HEK293 (cell line): ENCODE data around the gene COL25A1.
"Not testable (repeated sequence)": the region's sequence is repeated elsewhere in the genome, so short reads cannot be mapped to it uniquely, and the experiment has no call there.

Experiments
- CTCF ChIA-PET: fragments of 350-600 bp; formaldehyde crosslinking; extraction: SDS; loops from one replicate; lab custom pipeline; 2021; ENCODE audit warnings: antibody characterized with exemption; lab: Yijun Ruan, JAX
- POLR2A ChIA-PET: fragments of 300-600 bp; formaldehyde crosslinking; extraction: SDS; loops from one replicate; lab custom pipeline; 2020; ENCODE audit warnings: antibody characterized with exemption, inconsistent platforms; lab: Yijun Ruan, JAX
- H3K27ac ChIP-seq: fragments of 200-500 bp; sonication (Bioruptor generic); 2 replicates; pipeline ENCODE4 v1.5.1; 2014; ENCODE audit warnings: low read depth, low read length, control low read depth, inconsistent platforms; ENCODE audit errors: extremely low read depth
- H3K36me3 ChIP-seq, 2 experiments: fragments of 200-500 bp in 1 of 2; sonication (Bioruptor generic) in 1 of 2; 1 replicate in 1 of 2; 2 replicates in 1 of 2; pipeline ENCODE4 v1.5.1; 2014 to 2017; ENCODE audit warnings: inconsistent platforms in 2 of 2, low read length in 2 of 2; ENCODE audit not compliant: control insufficient read depth in 2 of 2, insufficient read depth in 1 of 2
- H3K4me1 ChIP-seq: fragments of 200-500 bp; sonication (Bioruptor generic); 2 replicates; pipeline ENCODE4 v1.5.1; 2014; ENCODE audit warnings: mild to moderate bottlenecking, low read length, inconsistent platforms; ENCODE audit not compliant: control insufficient read depth, insufficient read depth
- H3K4me3 ChIP-seq: 2 replicates; pipeline ENCODE4 v1.5.1; 2011; ENCODE audit warnings: low read depth, mild to moderate bottlenecking, control low read depth, low read length, moderate library complexity
- H3K9me3 ChIP-seq: fragments of 200-500 bp; sonication (Bioruptor generic); 2 replicates; pipeline ENCODE4 v1.5.1; 2014; ENCODE audit warnings: low read depth, low read length, inconsistent platforms; ENCODE audit not compliant: control insufficient read depth, insufficient read depth
- GFI1B ChIP-seq: fragments of 450-650 bp; formaldehyde crosslinking; IDR thresholded peaks from 2 replicates; pipeline ENCODE4 v1.5.1; 2016; ENCODE audit warnings: missing biosample characterization, missing genetic modification characterization
- OVOL3 ChIP-seq: fragments of 450-650 bp; formaldehyde crosslinking; IDR thresholded peaks from 2 replicates; pipeline ENCODE4 v1.5.1; 2016; ENCODE audit warnings: missing biosample characterization, missing genetic modification characterization
- PRDM1 ChIP-seq: fragments of 450-650 bp; formaldehyde crosslinking; IDR thresholded peaks from 2 replicates; pipeline ENCODE4; 2016; ENCODE audit warnings: missing biosample characterization, missing genetic modification characterization
- TSHZ1 ChIP-seq: fragments of 450-650 bp; formaldehyde crosslinking; IDR thresholded peaks from 2 replicates; pipeline ENCODE4 v1.5.1; 2016; ENCODE audit warnings: missing biosample characterization, missing genetic modification characterization, borderline replicate concordance
- ZEB2 ChIP-seq: fragments of 450-650 bp; formaldehyde crosslinking; IDR thresholded peaks from 2 replicates; pipeline ENCODE4 v1.5.1; 2016; ENCODE audit warnings: missing biosample characterization, missing genetic modification characterization
- ZNF354C ChIP-seq: fragments of 450-650 bp; formaldehyde crosslinking; IDR thresholded peaks from 2 replicates; pipeline ENCODE4 v1.5.1; 2016; ENCODE audit warnings: missing biosample characterization, missing genetic modification characterization, low read depth, borderline replicate concordance
- ZNF366 ChIP-seq: fragments of 450-650 bp; formaldehyde crosslinking; conservative IDR thresholded peaks from 2 replicates; pipeline ENCODE4 v1.5.1; 2016; ENCODE audit warnings: missing biosample characterization, missing genetic modification characterization
- ZNF629 ChIP-seq: fragments of 450-650 bp; formaldehyde crosslinking; IDR thresholded peaks from 2 replicates; pipeline ENCODE4 v1.5.1; 2017; ENCODE audit warnings: missing biosample characterization, missing genetic modification characterization
- ZNF76 ChIP-seq: fragments of 450-650 bp; formaldehyde crosslinking; IDR thresholded peaks from 2 replicates; pipeline ENCODE4; 2016; ENCODE audit warnings: low read depth, missing biosample characterization, missing genetic modification characterization, borderline replicate concordance
- ZNF777 ChIP-seq: fragments of 450-650 bp; formaldehyde crosslinking; IDR thresholded peaks from 2 replicates; pipeline ENCODE4 v1.5.1; 2017; ENCODE audit warnings: missing biosample characterization, missing genetic modification characterization, borderline replicate concordance
- ZNF830 ChIP-seq: fragments of 450-650 bp; IDR thresholded peaks from 2 replicates; pipeline ENCODE4 v1.5.0; 2018; ENCODE audit warnings: missing biosample characterization, missing genetic modification characterization, low read depth, mild to moderate bottlenecking, moderate library complexity
- ZSCAN16 ChIP-seq: fragments of 450-650 bp; formaldehyde crosslinking; IDR thresholded peaks from 2 replicates; pipeline ENCODE4 v1.5.1; 2016; ENCODE audit warnings: missing biosample characterization, missing genetic modification characterization
- ZSCAN5A ChIP-seq: fragments of 450-650 bp; formaldehyde crosslinking; IDR thresholded peaks from 2 replicates; pipeline ENCODE4 v1.5.1; 2016; ENCODE audit warnings: missing biosample characterization, missing genetic modification characterization
- TF ChIP-seq, protein P1 (sequence below): fragments of 450-650 bp; IDR thresholded peaks from 2 replicates; pipeline ENCODE4 v1.5.1; 2018; ENCODE audit warnings: missing biosample characterization, mild to moderate bottlenecking, missing genetic modification characterization

Gene COL25A1

GRCh38 chr4:108874806-108875205, 427.7 kb downstream of the COL25A1 start:
- ChIA-PET CTCF (no interaction called here), POLR2A (no interaction called here)
- no peak overlapping the region for H3K4me3 ChIP-seq
- no peaks in the 10 kb centered on the region for H3K36me3 ChIP-seq
- H3K9me3 ChIP-seq, result no peaks in the 10 kb centered on the region
- H3K4me1 ChIP-seq, result no peaks in the 10 kb centered on the region
- H3K27ac ChIP-seq, result no peak overlapping the region
- TF ChIP-seq ZNF354C (tag by site-specific recombination), result no peak
- no peak for TF ChIP-seq GFI1B (tag by site-specific recombination)
- TF ChIP-seq TSHZ1 (tag by site-specific recombination), result no peak
- TF ChIP-seq OVOL3, result no peak
- no peak for TF ChIP-seq ZNF830
- TF ChIP-seq ZEB2, result no peak
- TF ChIP-seq ZNF76 (tag by site-specific recombination), result no peak
- TF ChIP-seq, protein P1, sequence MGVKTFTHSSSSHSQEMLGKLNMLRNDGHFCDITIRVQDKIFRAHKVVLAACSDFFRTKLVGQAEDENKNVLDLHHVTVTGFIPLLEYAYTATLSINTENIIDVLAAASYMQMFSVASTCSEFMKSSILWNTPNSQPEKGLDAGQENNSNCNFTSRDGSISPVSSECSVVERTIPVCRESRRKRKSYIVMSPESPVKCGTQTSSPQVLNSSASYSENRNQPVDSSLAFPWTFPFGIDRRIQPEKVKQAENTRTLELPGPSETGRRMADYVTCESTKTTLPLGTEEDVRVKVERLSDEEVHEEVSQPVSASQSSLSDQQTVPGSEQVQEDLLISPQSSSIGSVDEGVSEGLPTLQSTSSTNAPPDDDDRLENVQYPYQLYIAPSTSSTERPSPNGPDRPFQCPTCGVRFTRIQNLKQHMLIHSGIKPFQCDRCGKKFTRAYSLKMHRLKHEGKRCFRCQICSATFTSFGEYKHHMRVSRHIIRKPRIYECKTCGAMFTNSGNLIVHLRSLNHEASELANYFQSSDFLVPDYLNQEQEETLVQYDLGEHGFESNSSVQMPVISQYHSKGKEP, result no peak
- no peak for TF ChIP-seq ZNF629 (tag by site-specific recombination)

GRCh38 chr4:108869970-108870369, 432.5 kb downstream of the COL25A1 start:
- H3K27ac ChIP-seq, H3K36me3 ChIP-seq, CTCF ChIA-PET, H3K4me1 ChIP-seq, POLR2A ChIA-PET, H3K4me3 ChIP-seq, H3K9me3 ChIP-seq: not testable (repeated sequence)

- ChIA-PET POLR2A (no interaction called here), CTCF (no interaction called here)
- Histone ChIP-seq H3K36me3 (no peaks in the 10 kb centered on the region), H3K4me3 (no peak overlapping the region), H3K27ac (no peak overlapping the region), H3K4me1 (no peaks in the 10 kb centered on the region), H3K9me3 (no peaks in the 10 kb centered on the region)
- TF ChIP-seq ZNF777 (0 out of 2 replicates have a peak, but pooled peaks have one; percentile 7), ZSCAN5A (tag by site-specific recombination) (no peak), ZNF366 (tag by site-specific recombination) (peak; percentile 98), ZSCAN16 (tag by site-specific recombination) (no peak), PRDM1 (peak; percentile 95)
Observed at GRCh38 chr4:108868606-108869227, 433.7 kb downstream of the COL25A1 start.
